IPS DF 6.9 (cell line): ENCODE data around the gene TBC1D16.

Experiments used
- DNase-seq: peaks from one replicate; pipeline ENCODE4 v3.0.0-alpha.2; 2013; ENCODE audit warnings: low read depth, low spot score
- H3K27ac ChIP-seq: one replicate; pipeline ENCODE4 v1.5.1; 2013; ENCODE audit warnings: low read length, control low read depth
- H3K27me3 ChIP-seq: 2 replicates; pipeline ENCODE4 v1.6.1; 2013; ENCODE audit warnings: mild to moderate bottlenecking, low read length; ENCODE audit not compliant: control insufficient read depth, insufficient read depth
- H3K36me3 ChIP-seq: 2 replicates; pipeline ENCODE4 v1.6.1; 2013; ENCODE audit warnings: low read length; ENCODE audit not compliant: control insufficient read depth, insufficient read depth
- H3K4me1 ChIP-seq: 2 replicates; pipeline ENCODE4 v1.6.1; 2013; ENCODE audit warnings: low read length; ENCODE audit not compliant: control insufficient read depth, insufficient read depth
- H3K4me3 ChIP-seq: 2 replicates; pipeline ENCODE4 v1.5.1; 2013; ENCODE audit warnings: mild to moderate bottlenecking, low read length
- H3K9me3 ChIP-seq: 2 replicates; pipeline ENCODE4 v1.6.1; 2013; ENCODE audit warnings: low read length, inconsistent platforms; ENCODE audit not compliant: control insufficient read depth, insufficient read depth
- WGBS: extraction: QIAGEN DNeasy Blood & Tissue Kit; methylation state at CpG from one replicate; pipeline ENCODE4 v1.1.7; 2013; ENCODE audit warnings: mixed read lengths, missing lambda C conversion rate; ENCODE audit not compliant: insufficient read length, insufficient coverage; 5-methylcytosine and 5-hydroxymethylcytosine counted together

TBC1D16 gene

GRCh38 chr17:80035687-80035936 lies at the start of gene TBC1D16:
TBC1D16 (minus strand) TSS chr17:80035872; CDS start chr17:80013547, 22,325 bp downstream.
- Histone ChIP-seq H3K4me3 (peak within 1 kb of the TSS; percentile 94), H3K36me3 (peaks cover 2% of the 10 kb centered on the region; the same call in 1 of the 2 replicates), H3K27ac (no peak within 1 kb of the TSS), H3K4me1 (peaks cover under 1% of the 10 kb centered on the region; the same call in 1 of the 2 replicates), H3K27me3 (no peaks in the 10 kb centered on the region), H3K9me3 (no peaks in the 10 kb centered on the region)
- DNase-seq: no peak
- no CpG with 5 or more reads among the region's 46 CpGs for WGBS

- DNase-seq: no peak
- no peak overlapping the region for H3K4me3 ChIP-seq
- no peaks in the 10 kb centered on the region for H3K27me3 ChIP-seq
- H3K36me3 ChIP-seq: no peaks in the 10 kb centered on the region
- WGBS: no CpG with 5 or more reads among the region's 15 CpGs
- H3K9me3 ChIP-seq: no peaks in the 10 kb centered on the region
- 0 out of 2 replicates have a peak, but pooled peaks cover 3% of the 10 kb centered on the region for H3K4me1 ChIP-seq
- no peak overlapping the region for H3K27ac ChIP-seq
These were observed 49.1 kb upstream of the TBC1D16 start for GRCh38 chr17:80084773-80085172.

- no peaks in the 10 kb centered on the region for H3K27me3 ChIP-seq
- no peak overlapping the region for H3K27ac ChIP-seq
- no CpG with 5 or more reads among the region's 13 CpGs for WGBS
These were observed 47.5 kb upstream of the TBC1D16 start for GRCh38 chr17:80083136-80083661.

DNA sequence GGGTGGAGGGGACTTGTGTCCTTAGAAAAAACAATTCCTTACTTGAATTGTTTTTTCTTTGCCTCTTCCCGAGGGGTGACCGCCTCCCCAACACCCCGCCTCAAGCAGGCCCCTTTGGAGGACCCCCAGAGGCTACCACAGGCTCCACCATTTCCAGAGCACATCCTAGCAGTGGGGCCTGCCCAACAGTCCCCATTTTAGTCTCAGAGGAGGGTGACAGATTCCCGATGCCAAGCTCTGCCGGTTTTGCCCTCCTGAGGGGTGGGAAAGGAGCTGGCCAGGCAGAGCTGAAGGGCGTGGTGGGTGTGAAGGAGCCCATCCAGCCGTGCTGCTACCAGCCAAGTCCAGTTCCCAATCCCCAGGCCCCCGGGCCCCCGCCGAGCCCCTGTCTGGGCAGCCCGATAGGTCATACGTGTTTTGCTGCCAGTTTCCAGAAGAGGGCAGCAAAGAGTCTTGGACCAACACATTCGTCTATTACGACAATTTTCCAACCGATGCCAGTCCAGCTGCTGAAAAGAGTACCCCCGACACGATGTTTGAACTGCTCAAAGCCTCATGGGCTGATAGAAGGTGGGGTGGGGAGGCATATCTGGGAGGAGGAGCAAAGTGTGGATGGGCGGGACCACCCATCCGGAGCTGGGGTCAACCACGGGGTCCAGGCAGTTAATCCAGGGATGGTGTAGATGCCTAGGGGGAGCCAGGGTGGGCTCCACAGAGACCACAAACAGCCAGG lies 46.9 kb upstream of the TBC1D16 start:
- H3K4me3 ChIP-seq: no peak overlapping the region
- 0 out of 2 replicates have a peak, but pooled peaks cover 3% of the 10 kb centered on the region for H3K4me1 ChIP-seq
- H3K27me3 ChIP-seq: no peaks in the 10 kb centered on the region
- H3K9me3 ChIP-seq: no peaks in the 10 kb centered on the region
- no peaks in the 10 kb centered on the region for H3K36me3 ChIP-seq
- no peak overlapping the region for H3K27ac ChIP-seq
- no CpG with 5 or more reads among the region's 20 CpGs for WGBS
- DNase-seq: no peak

More at GRCh38 chr17:80083136-80083661, 47.5 kb upstream of the TBC1D16 start:
- H3K4me1 ChIP-seq: 0 out of 2 replicates have a peak, but pooled peaks cover 3% of the 10 kb centered on the region
- DNase-seq: no peak
- H3K36me3 ChIP-seq: no peaks in the 10 kb centered on the region
- H3K9me3 ChIP-seq: no peaks in the 10 kb centered on the region
- no peak overlapping the region for H3K4me3 ChIP-seq

GRCh38 chr17:80081596-80081995 lies 45.9 kb upstream of the TBC1D16 start:
- WGBS: no CpG with 5 or more reads among the region's 14 CpGs

DNA sequence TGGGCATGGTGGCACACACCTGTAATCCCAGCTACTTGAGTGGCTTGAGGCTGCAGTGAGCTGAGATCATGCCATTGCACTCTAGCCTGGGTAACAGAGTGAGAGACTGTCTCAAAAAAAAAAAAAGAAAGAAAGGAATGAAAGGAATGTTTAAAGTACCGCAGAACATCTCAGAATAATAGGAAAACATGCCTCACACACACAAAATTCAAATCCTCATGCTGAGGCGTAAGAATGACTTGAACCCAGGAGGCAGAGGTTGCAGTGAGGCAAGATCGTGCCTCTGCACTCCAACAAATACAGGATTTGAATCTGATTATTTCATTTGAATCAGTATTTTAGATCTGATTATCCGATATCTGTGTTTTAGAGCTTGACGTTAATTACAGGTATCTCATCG lies 44.4 kb upstream of the TBC1D16 start:
- 0 out of 2 replicates have a peak, but pooled peaks cover 3% of the 10 kb centered on the region for H3K4me1 ChIP-seq
- H3K36me3 ChIP-seq: no peaks in the 10 kb centered on the region
- H3K27ac ChIP-seq: no peak overlapping the region
- H3K27me3 ChIP-seq: no peaks in the 10 kb centered on the region
- no CpG with 5 or more reads among the region's 6 CpGs for WGBS
- no peaks in the 10 kb centered on the region for H3K9me3 ChIP-seq
- H3K4me3 ChIP-seq: no peak overlapping the region
- no peak for DNase-seq

More at GRCh38 chr17:80081596-80081995, 45.9 kb upstream of the TBC1D16 start:
- Histone ChIP-seq H3K36me3 (no peaks in the 10 kb centered on the region), H3K27ac (no peak overlapping the region), H3K9me3 (no peaks in the 10 kb centered on the region), H3K4me1 (0 out of 2 replicates have a peak, but pooled peaks cover 3% of the 10 kb centered on the region), H3K4me3 (no peak overlapping the region), H3K27me3 (no peaks in the 10 kb centered on the region)
- no peak for DNase-seq

GRCh38 chr17:80072410-80072809 lies 36.7 kb upstream of the TBC1D16 start:
- H3K36me3 ChIP-seq: no peaks in the 10 kb centered on the region
- no CpG with 5 or more reads among the region's 6 CpGs for WGBS
- no peak for DNase-seq
- H3K9me3 ChIP-seq: no peaks in the 10 kb centered on the region
- no peak overlapping the region for H3K4me3 ChIP-seq
- 0 out of 2 replicates have a peak, but pooled peaks cover 1% of the 10 kb centered on the region for H3K4me1 ChIP-seq
- no peaks in the 10 kb centered on the region for H3K27me3 ChIP-seq
- H3K27ac ChIP-seq: no peak overlapping the region

GRCh38 chr17:80071116-80071841 lies 35.6 kb upstream of the TBC1D16 start:
- no peak overlapping the region for H3K27ac ChIP-seq
- H3K4me3 ChIP-seq: no peak overlapping the region
- H3K36me3 ChIP-seq: no peaks in the 10 kb centered on the region
- H3K4me1 ChIP-seq: 0 out of 2 replicates have a peak, but pooled peaks cover 1% of the 10 kb centered on the region
- WGBS: no CpG with 5 or more reads among the region's 20 CpGs
- H3K9me3 ChIP-seq: no peaks in the 10 kb centered on the region
- H3K27me3 ChIP-seq: no peaks in the 10 kb centered on the region
- DNase-seq: no peak

GRCh38 chr17:80070375-80071115 lies 34.9 kb upstream of the TBC1D16 start:
- WGBS: no CpG with 5 or more reads among the region's 15 CpGs
- Histone ChIP-seq H3K4me3 (no peak overlapping the region), H3K9me3 (no peaks in the 10 kb centered on the region)

More at GRCh38 chr17:80070375-80071115, 34.9 kb upstream of the TBC1D16 start:
- Histone ChIP-seq H3K36me3 (no peaks in the 10 kb centered on the region), H3K27me3 (no peaks in the 10 kb centered on the region), H3K4me1 (0 out of 2 replicates have a peak, but pooled peaks cover 1% of the 10 kb centered on the region), H3K27ac (no peak overlapping the region)
- no peak for DNase-seq
